CD4-positive, alpha-beta T cell (primary cell): ENCODE measurements around the gene MBD1. TPM values are rescaled to one million over a fixed set of nuclear protein-coding genes. Genes with fewer than 3 reads are reported as not detected.

Experiments
- ATAC-seq: fragments of 200-7000 bp; cut with Tn5 transposase; one replicate; pipeline ENCODE4 v1.10.0; 2022; ENCODE audit warnings: mild to moderate bottlenecking; ENCODE audit not compliant: poor library complexity
- CTCF ChIA-PET: fragments of 350-600 bp; sonication (Branson Sonifier 250); formaldehyde crosslinking; loops from one replicate; lab custom pipeline; 2021; ENCODE audit warnings: antibody characterized with exemption, inconsistent platforms; lab: Charles Lee
- POLR2A ChIA-PET: fragments of 350-600 bp; sonication (Branson Sonifier 250); formaldehyde crosslinking; loops from one replicate; lab custom pipeline; 2021; ENCODE audit warnings: antibody characterized with exemption, inconsistent platforms; lab: Charles Lee
- DNase-seq, 14 experiments: peaks; one replicate each; pipeline ENCODE4 v3.0.0-alpha.2; 2013 to 2020; ENCODE audit warnings: mixed read lengths in 2 of 14
- H3K27ac ChIP-seq, 2 donors: one replicate each; pipeline versions ENCODE4 v1.5.1 to v1.7.0; 2013; ENCODE audit warnings: low read length in 2 of 2, low read depth in 1 of 2, mild to moderate bottlenecking in 1 of 2
- H3K27me3 ChIP-seq, 2 experiments: 1 replicate in 1 of 2; 2 replicates in 1 of 2; pipeline versions ENCODE4 v1.6.1 to v1.7.0; 2013; ENCODE audit warnings: low read length in 2 of 2, control low read depth in 1 of 2, mild to moderate bottlenecking in 1 of 2, moderate library complexity in 1 of 2; ENCODE audit not compliant: insufficient read depth in 2 of 2, control insufficient read depth in 1 of 2
- H3K36me3 ChIP-seq: one replicate; pipeline ENCODE4 v1.6.1; 2013; ENCODE audit warnings: low read length, control low read depth; ENCODE audit not compliant: insufficient read depth
- H3K4me1 ChIP-seq: one replicate; pipeline ENCODE4 v1.6.1; 2013; ENCODE audit warnings: low read length, control low read depth; ENCODE audit not compliant: insufficient read depth
- H3K4me3 ChIP-seq: one replicate; pipeline ENCODE4 v1.5.1; 2013; ENCODE audit warnings: mild to moderate bottlenecking, low read length, moderate library complexity
- H3K9me3 ChIP-seq, 2 experiments: 1 replicate in 1 of 2; 2 replicates in 1 of 2; pipeline versions ENCODE4 v1.6.1 to v1.7.0; 2013; ENCODE audit warnings: low read length in 2 of 2, mild to moderate bottlenecking in 2 of 2, control low read depth in 1 of 2, moderate library complexity in 1 of 2; ENCODE audit not compliant: control insufficient read depth in 1 of 2, insufficient read depth in 1 of 2
- H3K27ac Mint-ChIP-seq: one replicate; pipeline ENCODE4 v1.8.0; 2020; ENCODE audit warnings: mixed read lengths
- H3K27me3 Mint-ChIP-seq: one replicate; pipeline ENCODE4 v1.8.0; 2021; ENCODE audit warnings: mixed read lengths
- H3K36me3 Mint-ChIP-seq: one replicate; pipeline ENCODE4 v1.8.0; 2021; ENCODE audit warnings: low read depth, mixed read lengths
- H3K4me1 Mint-ChIP-seq: one replicate; pipeline ENCODE4 v1.8.0; 2021; ENCODE audit warnings: low read depth, mixed read lengths
- H3K4me3 Mint-ChIP-seq: one replicate; pipeline ENCODE4 v1.8.0; 2020; ENCODE audit warnings: mild to moderate bottlenecking, mixed read lengths
- H3K9me3 Mint-ChIP-seq: one replicate; pipeline ENCODE4 v1.8.0; 2020; ENCODE audit warnings: mixed read lengths
- intact Hi-C, 2 experiments: fragments of 100-400 bp; cut with DNase I in 1 of 2; cut with micrococcal nuclease in 1 of 2; formaldehyde crosslinking; loops; one replicate each; pipeline versions ENCODE4 v1.15.1 to v1.9.0; 2023 to 2025; cut with DNase I, micrococcal nuclease
- total RNA-seq, 174 experiments: library from RNA in 2 of 174; stranded (reverse) in 2 of 174; gene quantifications; one replicate each; pipeline ENCODE4 v1.2.3 and lab custom pipeline; 2021 to 2026
- TF ChIP-seq, protein P1 (sequence below): fragments of 200-600 bp; IDR thresholded peaks from one replicate; pipeline ENCODE4 v1.8.0; 2022; ENCODE audit warnings: antibody characterized with exemption, mild to moderate bottlenecking

MBD1 gene
- total RNA-seq, 2 experiments from 2014 or later = 103 to 107 TPM

GRCh38 chr18:50262977-50263376 lies 18.3 kb downstream of the MBD1 start:
- peaks cover 24% of the 10 kb centered on the region for H3K4me1 Mint-ChIP-seq
- H3K27me3 Mint-ChIP-seq = no peaks in the 10 kb centered on the region
- Histone ChIP-seq H3K4me3 (no peak overlapping the region), H3K9me3 (no peaks in the 10 kb centered on the region), H3K27me3 (no peaks in the 10 kb centered on the region), H3K27ac (no peak overlapping the region), H3K4me1 (peaks cover 18% of the 10 kb centered on the region), H3K36me3 (no peaks in the 10 kb centered on the region)
- intact Hi-C loops = no loop called here
- DNase-seq (no peak), ATAC-seq (no peak)
- TF ChIP-seq, protein P1, sequence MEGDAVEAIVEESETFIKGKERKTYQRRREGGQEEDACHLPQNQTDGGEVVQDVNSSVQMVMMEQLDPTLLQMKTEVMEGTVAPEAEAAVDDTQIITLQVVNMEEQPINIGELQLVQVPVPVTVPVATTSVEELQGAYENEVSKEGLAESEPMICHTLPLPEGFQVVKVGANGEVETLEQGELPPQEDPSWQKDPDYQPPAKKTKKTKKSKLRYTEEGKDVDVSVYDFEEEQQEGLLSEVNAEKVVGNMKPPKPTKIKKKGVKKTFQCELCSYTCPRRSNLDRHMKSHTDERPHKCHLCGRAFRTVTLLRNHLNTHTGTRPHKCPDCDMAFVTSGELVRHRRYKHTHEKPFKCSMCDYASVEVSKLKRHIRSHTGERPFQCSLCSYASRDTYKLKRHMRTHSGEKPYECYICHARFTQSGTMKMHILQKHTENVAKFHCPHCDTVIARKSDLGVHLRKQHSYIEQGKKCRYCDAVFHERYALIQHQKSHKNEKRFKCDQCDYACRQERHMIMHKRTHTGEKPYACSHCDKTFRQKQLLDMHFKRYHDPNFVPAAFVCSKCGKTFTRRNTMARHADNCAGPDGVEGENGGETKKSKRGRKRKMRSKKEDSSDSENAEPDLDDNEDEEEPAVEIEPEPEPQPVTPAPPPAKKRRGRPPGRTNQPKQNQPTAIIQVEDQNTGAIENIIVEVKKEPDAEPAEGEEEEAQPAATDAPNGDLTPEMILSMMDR = no peak
- no peak overlapping the region for H3K27ac Mint-ChIP-seq
- H3K36me3 Mint-ChIP-seq = no peaks in the 10 kb centered on the region
- POLR2A ChIA-PET = no interaction called here
- H3K4me3 Mint-ChIP-seq = no peak overlapping the region
- CTCF ChIA-PET = no interaction called here
- H3K9me3 Mint-ChIP-seq = no peaks in the 10 kb centered on the region

GRCh38 chr18:50250935-50251334 lies 30.4 kb downstream of the MBD1 start:
- TF ChIP-seq, protein P1 = no peak
- POLR2A ChIA-PET = no interaction called here

DNA sequence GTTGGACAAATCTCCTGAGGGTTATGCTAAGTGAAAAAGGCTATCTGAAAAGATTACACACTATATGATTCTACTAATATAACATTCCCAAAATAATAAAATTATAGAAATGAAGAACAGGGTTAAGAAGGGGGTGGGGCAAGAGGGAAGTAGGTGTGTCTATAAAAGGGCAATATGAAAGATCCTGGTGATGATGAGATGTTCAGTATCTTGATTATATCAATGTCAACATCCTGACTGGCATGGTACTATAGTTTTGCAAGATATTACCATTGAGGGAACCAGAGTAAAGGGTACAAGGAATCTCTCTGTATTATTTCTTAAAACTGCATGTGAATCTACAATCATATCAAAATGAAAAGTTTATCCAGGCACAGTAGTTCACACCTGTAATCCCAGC lies 31.7 kb downstream of the MBD1 start:
- Histone ChIP-seq H3K4me1 (no peaks in the 10 kb centered on the region), H3K4me3 (no peak overlapping the region), H3K9me3 (no peaks in the 10 kb centered on the region), H3K36me3 (no peaks in the 10 kb centered on the region), H3K27ac (no peak overlapping the region), H3K27me3 (no peaks in the 10 kb centered on the region)
- ATAC-seq (no peak), DNase-seq (no peak)
- no peaks in the 10 kb centered on the region for H3K9me3 Mint-ChIP-seq
- H3K4me1 Mint-ChIP-seq = no peaks in the 10 kb centered on the region
- CTCF ChIA-PET = no interaction called here
- no peak overlapping the region for H3K27ac Mint-ChIP-seq
- H3K36me3 Mint-ChIP-seq = no peaks in the 10 kb centered on the region
- H3K27me3 Mint-ChIP-seq = peaks cover 5% of the 10 kb centered on the region
- intact Hi-C loops = no loop called here
- TF ChIP-seq, protein P1 = no peak
- POLR2A ChIA-PET = no interaction called here
- H3K4me3 Mint-ChIP-seq = no peak overlapping the region

More at GRCh38 chr18:50250935-50251334, 30.4 kb downstream of the MBD1 start:
- CTCF ChIA-PET = no interaction called here
- Mint-ChIP-seq H3K4me3 (no peak overlapping the region), H3K27ac (no peak overlapping the region), H3K36me3 (no peaks in the 10 kb centered on the region), H3K4me1 (no peaks in the 10 kb centered on the region), H3K9me3 (no peaks in the 10 kb centered on the region), H3K27me3 (peaks cover 5% of the 10 kb centered on the region)
- Histone ChIP-seq H3K27ac (no peak overlapping the region), H3K27me3 (no peaks in the 10 kb centered on the region), H3K36me3 (no peaks in the 10 kb centered on the region), H3K4me1 (no peaks in the 10 kb centered on the region), H3K9me3 (no peaks in the 10 kb centered on the region), H3K4me3 (no peak overlapping the region)
- ATAC-seq (no peak), DNase-seq (no peak)
- intact Hi-C loops = no loop called here
